ENCODE measurements around the gene PACC1.

GRCh38 chr1:212375986-212376385 is 38.7 kb downstream of the PACC1 start:
- TF ChIP-seq SMC3 (IDR thresholded peaks at IDR 0.05) (no peak), SREBF2 (IDR thresholded peaks at IDR 0.05) (no peak), CTCF (IDR thresholded peaks at IDR 0.05) (no peak), POLR2A (IDR thresholded peaks at IDR 0.05; ENCODE audit: low read length) (no peak), HDAC2 (IDR thresholded peaks at IDR 0.05) (no peak), CHD2 (IDR thresholded peaks at IDR 0.05; ENCODE audit: low read length, partially characterized antibody) (no peak), CEBPB (IDR thresholded peaks at IDR 0.05) (no peak), FOSL2 (IDR thresholded peaks at IDR 0.05) (no peak), FOSL2 (CRISPR knock-in tag; IDR thresholded peaks at IDR 0.05) (no peak), TP53 (CRISPR knock-in tag; IDR thresholded peaks at IDR 0.05) (no peak), EP300 (IDR thresholded peaks at IDR 0.05) (no peak), CHD4 (IDR thresholded peaks at IDR 0.05; ENCODE audit: borderline replicate concordance) (no peak), JUN (IDR thresholded peaks at IDR 0.05) (no peak)

All from A549 (cell line).